Measurements from ENCODE around the gene FAM3D. TPM values are rescaled to one million over a fixed set of nuclear protein-coding genes. Genes with fewer than 3 reads are reported as not detected.

Gene FAM3D
- total RNA-seq, 1 experiment from 2014 or later: not detected

- in situ Hi-C loops (cut with HindIII; ENCODE audit: low pct_unique_long_range_greater_than_20kb, low sequenced_read_pairs): no loop called here
- no peak for DNase-seq (ENCODE audit: low read depth)
Measured at GRCh38 chr3:58637509-58637908, 29.1 kb downstream of the FAM3D start.

DNA sequence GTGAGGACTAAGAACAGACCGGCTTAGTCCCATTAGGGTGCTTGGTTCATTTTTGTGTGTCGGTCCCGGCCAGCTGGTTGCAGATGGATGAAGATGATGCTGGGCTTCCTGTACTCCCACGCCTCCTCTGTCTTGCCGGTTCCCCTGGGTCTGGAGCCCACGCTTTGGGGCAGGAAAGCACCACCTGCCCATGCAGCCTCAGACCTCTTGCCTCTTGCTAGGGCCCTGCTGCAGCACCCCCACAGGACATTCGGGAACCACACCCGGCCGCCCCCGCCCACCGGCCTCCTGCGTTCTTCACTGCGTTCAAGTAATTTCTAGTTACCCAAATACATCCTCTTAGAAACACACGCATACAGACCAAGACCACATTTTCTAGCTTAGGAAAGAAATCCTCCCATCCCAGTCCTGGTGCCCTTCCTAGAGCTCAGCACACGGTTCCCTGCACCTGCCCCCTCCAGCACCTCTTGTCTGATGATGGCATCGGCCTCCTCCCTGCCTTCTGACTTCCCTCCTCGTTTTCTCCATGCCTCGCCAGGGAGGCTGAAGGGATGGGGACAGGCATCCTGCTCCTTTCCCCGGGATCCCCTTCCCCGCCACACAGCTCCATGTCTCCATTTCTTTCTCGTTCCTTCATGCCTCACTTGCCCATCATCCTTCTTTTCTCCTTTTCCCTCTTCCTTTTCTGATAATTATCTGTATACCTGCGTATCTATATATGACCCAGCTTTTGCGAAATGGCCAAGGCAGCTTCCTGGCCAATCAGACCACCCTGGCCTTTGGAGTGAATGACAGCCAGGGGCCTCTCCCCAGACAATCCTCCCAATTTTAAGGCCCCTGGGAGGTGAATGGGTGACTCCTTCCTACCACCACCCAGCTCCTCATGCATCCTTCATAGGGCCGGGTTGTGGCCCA lies 30.9 kb downstream of the FAM3D start:
- in situ Hi-C loops (cut with HindIII; ENCODE audit: low pct_unique_long_range_greater_than_20kb, low sequenced_read_pairs): no loop called here

DNA sequence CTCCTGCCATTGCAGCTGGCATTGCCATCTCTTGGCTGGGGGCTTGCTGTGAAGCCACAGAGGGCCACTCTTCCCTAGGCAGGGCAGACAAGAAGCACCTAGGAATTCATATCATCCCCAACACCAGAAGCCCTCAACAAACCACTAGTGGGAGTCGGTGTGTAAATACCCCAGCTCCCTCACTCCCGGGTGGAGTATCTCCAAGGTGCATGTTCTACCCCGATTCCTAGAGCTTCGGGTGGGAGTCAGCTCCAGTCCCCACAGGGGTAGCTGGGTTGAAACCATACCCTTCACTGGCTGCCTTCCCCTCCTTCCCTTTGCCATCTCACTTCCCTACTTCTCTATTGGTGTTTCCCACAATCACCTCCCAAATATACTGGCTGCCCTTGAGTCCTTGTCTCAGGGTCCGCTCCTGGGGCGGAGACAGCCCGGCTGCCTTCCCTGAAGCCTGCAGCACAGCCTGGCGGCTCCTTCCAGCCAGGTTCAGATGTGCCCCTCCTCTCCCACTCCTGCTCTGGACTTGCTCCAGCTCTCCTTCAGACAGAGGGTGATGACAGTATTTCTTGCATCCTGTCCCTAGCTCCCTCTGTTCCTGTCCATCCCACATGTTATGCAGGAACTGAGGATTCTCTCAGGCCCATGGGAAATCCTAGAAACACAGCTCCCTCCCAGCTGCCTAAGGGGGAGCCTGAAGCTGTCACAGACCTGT lies 33.3 kb downstream of the FAM3D start:
- in situ Hi-C loops (cut with HindIII; ENCODE audit: low pct_unique_long_range_greater_than_20kb, low sequenced_read_pairs): no loop called here
- DNase-seq (ENCODE audit: low read depth): no peak

More for the DNA sequence above, 30.9 kb downstream of the FAM3D start:
- DNase-seq (ENCODE audit: low read depth): no peak

GRCh38 chr3:58631742-58632141 lies 34.8 kb downstream of the FAM3D start:
- no peak for DNase-seq (ENCODE audit: low read depth)
- in situ Hi-C loops (cut with HindIII; ENCODE audit: low pct_unique_long_range_greater_than_20kb, low sequenced_read_pairs): no loop called here

GRCh38 chr3:58630710-58631092 lies 35.9 kb downstream of the FAM3D start:
- in situ Hi-C loops (cut with HindIII; ENCODE audit: low pct_unique_long_range_greater_than_20kb, low sequenced_read_pairs): no loop called here
- no peak for DNase-seq (ENCODE audit: low read depth)

DNA sequence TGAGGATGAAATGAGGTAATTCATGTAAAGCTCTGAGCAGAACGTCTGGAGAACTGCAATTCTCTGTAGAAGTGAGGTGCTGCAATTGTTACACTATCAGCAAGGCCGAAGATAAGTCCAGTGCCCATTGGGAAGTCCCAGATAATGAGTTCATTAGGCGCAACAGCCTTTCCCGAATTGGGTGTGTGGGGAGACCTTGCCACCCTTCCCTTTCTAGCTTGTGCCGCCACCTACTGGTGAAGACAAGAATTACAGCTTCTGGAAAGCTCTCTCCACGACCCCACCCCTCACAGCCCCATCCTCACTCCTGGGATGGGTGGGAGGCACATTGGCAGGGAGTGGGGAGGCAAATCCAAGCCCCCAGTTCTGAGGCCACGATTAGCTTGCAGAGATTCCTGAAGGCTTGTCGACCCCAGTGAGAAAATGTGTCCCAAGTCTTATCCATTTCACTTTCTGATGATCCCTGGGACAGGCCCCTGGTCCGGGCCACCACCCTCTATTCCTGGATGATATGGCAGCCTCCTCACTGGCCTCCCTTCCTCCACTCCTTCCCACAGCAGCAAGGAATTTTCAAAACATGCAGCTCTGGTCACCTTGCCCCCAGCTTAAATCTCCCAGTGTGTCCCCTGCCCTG lies 36.4 kb downstream of the FAM3D start:
- peak; percentile 34 for DNase-seq (ENCODE audit: low read depth)
- in situ Hi-C loops (cut with HindIII; ENCODE audit: low pct_unique_long_range_greater_than_20kb, low sequenced_read_pairs): no loop called here

GRCh38 chr3:58629629-58630028 lies 36.9 kb downstream of the FAM3D start:
- in situ Hi-C loops (cut with HindIII; ENCODE audit: low pct_unique_long_range_greater_than_20kb, low sequenced_read_pairs): no loop called here
- no peak for DNase-seq (ENCODE audit: low read depth)

DNA sequence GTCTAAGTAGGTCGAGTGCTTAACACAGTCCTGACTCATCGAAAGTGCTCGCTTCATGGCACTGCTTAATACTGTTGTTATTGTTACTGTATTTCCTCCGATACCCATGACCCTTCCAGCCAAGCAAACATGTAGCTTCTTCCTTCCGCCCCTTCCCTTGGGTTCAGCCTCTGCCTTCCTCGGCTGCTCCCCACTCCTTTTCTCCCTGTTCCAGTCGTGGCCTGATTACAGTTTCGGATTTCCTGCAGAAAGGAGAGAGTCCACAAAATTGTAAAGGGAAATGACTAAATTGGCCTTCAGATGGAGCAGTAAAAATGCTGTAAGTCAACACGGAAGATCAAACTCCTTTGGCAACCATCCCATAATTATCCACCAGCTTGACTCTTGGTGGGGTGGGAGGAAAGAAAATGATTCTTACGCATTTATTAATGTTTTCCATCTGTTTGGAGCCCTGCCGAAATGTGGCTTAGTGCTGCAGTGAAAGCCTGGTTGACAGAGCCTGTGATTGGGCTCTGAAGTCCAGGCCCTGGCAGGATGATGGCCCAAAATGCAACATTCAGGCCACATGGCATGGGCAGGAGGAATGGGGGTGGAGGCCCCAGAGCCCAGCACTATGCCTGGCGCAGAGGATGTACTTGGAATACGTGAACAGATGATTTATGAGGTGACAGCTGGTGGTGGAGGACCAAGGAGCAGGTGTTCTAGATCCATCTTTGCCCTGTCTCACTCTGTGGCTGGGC lies 37.6 kb downstream of the FAM3D start:
- DNase-seq (ENCODE audit: low read depth): peak; percentile 24
- in situ Hi-C loops (cut with HindIII; ENCODE audit: low pct_unique_long_range_greater_than_20kb, low sequenced_read_pairs): no loop called here

GRCh38 chr3:58627941-58628340 lies 38.6 kb downstream of the FAM3D start:
- in situ Hi-C loops (cut with HindIII; ENCODE audit: low pct_unique_long_range_greater_than_20kb, low sequenced_read_pairs): no loop called here
- DNase-seq (ENCODE audit: low read depth): no peak

DNA sequence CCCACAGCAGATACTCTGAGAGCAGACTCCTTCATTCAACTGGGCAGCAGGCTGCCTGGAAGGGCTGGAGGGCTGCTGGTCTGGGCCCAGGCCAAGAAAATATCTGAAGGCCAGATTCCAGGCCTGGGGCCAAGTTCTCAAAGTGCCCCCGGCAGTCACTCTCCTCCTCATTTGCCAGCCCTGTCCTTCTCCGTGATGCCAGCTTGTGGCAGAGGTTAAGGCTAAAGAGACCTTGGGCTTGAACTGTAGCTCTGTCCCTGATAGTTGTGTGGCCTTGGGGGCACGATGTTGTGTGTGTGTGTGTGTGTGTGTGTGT lies 39.0 kb downstream of the FAM3D start:
- in situ Hi-C loops (cut with HindIII; ENCODE audit: low pct_unique_long_range_greater_than_20kb, low sequenced_read_pairs): no loop called here
- DNase-seq (ENCODE audit: low read depth): no peak

GRCh38 chr3:58626841-58627569 lies 39.6 kb downstream of the FAM3D start:
- in situ Hi-C loops (cut with HindIII; ENCODE audit: low pct_unique_long_range_greater_than_20kb, low sequenced_read_pairs): no loop called here
- DNase-seq (ENCODE audit: low read depth): no peak

- no peak for DNase-seq (ENCODE audit: low read depth)
- in situ Hi-C loops (cut with HindIII; ENCODE audit: low pct_unique_long_range_greater_than_20kb, low sequenced_read_pairs): no loop called here
Measured at GRCh38 chr3:58625196-58625824, 41.3 kb downstream of the FAM3D start.

DNA sequence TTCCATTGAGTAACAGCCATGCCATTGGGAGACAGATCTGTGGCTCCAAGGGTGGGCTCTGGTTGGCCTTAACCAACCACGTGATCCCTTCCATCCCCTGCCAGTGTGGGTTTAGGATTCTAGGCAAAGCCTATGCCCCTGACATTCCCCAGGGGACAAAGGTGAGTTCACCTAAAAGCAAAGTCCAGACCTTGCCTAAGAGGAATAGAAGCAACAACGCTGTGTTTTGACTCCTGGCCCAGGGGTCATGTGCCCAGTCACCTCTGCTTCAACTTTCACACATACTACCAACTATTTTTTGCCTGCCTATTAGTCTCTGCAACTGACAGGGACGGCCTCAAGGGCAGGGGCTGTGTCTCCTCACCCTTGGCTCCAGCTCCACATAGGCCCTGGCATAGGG lies 42.0 kb downstream of the FAM3D start:
- in situ Hi-C loops (cut with HindIII; ENCODE audit: low pct_unique_long_range_greater_than_20kb, low sequenced_read_pairs): no loop called here
- DNase-seq (ENCODE audit: low read depth): no peak

DNA sequence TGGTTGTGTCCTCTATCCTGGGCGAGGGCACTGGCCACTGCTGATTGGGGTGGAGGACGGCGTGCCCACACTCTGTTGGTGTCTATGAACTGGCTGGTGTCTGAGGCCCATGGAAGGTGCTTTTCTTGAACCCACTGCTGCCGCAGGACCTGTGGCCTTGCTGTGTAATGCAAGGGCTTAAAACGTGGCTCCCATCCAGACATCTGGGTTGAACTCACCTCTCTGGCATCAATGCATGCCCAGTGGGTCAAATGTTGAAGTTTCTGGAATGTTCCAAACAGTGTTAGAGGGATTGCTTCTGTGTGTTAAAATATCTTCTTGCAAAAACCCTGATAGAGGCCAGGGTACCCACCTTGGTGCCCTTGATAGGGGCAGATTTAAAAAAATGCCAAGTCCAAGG lies 42.6 kb downstream of the FAM3D start:
- no peak for DNase-seq (ENCODE audit: low read depth)

DNA sequence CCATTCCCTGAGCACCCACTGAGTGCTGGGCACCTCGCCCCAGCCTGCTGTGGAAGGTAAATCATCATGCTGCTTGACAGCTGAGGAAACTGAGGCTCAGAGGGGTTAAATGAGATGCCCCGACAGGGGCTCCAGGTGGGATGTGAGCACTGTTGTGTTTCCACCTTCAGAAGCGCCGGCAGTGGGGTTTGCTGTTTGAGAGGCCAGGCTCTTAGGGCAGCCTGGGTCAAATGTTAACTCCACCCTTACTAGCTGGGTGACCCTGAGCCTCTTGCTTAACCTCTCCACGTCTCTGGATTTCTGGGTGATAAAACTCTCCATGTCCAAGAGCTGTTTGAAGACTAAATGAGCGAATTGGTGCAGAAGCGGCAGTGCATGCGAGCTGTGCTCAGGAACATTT lies 43.1 kb downstream of the FAM3D start:
- DNase-seq (ENCODE audit: low read depth): no peak
- in situ Hi-C loops (cut with HindIII; ENCODE audit: low pct_unique_long_range_greater_than_20kb, low sequenced_read_pairs): no loop called here

More for the DNA sequence above, 42.6 kb downstream of the FAM3D start:
- in situ Hi-C loops (cut with HindIII; ENCODE audit: low pct_unique_long_range_greater_than_20kb, low sequenced_read_pairs): no loop called here

DNA sequence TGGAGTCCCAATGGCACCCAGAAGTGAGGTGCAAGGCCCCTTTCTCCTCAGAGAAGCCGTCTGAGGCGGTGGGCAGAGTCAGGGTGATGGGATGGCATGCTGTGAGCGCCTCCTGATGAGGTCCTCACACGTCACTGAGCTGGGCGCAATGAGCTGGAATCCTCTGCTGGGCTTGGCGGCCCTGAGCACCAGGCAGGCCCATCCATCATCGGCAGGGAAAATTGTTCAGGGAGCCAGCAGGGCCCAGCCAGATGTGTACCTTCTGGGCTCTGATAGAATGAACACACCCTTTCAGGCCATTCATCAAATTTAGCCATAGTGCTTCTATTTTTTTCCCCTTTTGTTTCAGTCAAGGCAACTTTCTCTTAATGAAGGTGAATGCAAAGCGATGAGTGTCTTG lies 43.7 kb downstream of the FAM3D start:
- in situ Hi-C loops (cut with HindIII; ENCODE audit: low pct_unique_long_range_greater_than_20kb, low sequenced_read_pairs): no loop called here
- no peak for DNase-seq (ENCODE audit: low read depth)

DNA sequence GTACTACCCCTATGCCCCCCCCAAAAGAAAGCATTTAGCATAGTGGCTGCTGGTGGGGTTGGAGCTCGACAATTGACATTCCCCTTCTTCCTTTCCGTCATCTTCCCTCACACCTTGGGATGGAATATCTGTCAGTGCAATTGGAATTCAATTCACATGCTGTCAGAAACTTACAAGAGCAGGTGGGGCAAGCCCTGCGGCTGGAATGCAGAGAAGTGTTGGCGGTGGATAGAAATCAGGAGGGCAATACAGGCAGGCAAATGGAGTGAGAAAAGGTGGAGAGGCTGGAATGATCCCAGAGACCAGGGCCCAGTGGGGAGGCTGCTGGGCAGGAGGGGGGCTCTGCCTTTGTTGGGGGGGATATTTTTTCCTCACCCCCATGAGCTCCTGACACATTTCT lies 44.1 kb downstream of the FAM3D start:
- in situ Hi-C loops (cut with HindIII; ENCODE audit: low pct_unique_long_range_greater_than_20kb, low sequenced_read_pairs): no loop called here
- no peak for DNase-seq (ENCODE audit: low read depth)
